Ascending aorta (tissue), 2 donors: ENCODE results near the gene KCNG4. TPM values are rescaled to one million over a fixed set of nuclear protein-coding genes. Genes with fewer than 3 reads are reported as not detected.
A peak's percentile ranks its signal among the peaks of the same experiment; 100 is the strongest.

Experiments used
- DNase-seq, 2 donors: peaks; one replicate each; pipeline ENCODE4 v3.0.0-alpha.2; 2019; ENCODE audit warnings: low spot score in 2 of 2
- H3K27ac ChIP-seq, 2 donors: fragments of 200-600 bp; sonication (generic); one replicate each; pipeline ENCODE4 v1.5.1; 2016 to 2017; ENCODE audit warnings: mild to moderate bottlenecking in 1 of 2
- H3K27me3 ChIP-seq: fragments of 200-600 bp; sonication (generic); one replicate; pipeline ENCODE4 v1.5.1; 2017
- H3K36me3 ChIP-seq, 2 donors: fragments of 200-600 bp; sonication (generic); one replicate each; pipeline ENCODE4 v1.5.1; 2016
- H3K4me1 ChIP-seq, 2 donors: fragments of 200-600 bp; sonication (generic); one replicate each; pipeline ENCODE4 v1.5.1; 2016 to 2017; ENCODE audit warnings: mild to moderate bottlenecking in 1 of 2
- H3K4me3 ChIP-seq, 2 donors: fragments of 200-600 bp; sonication (generic); one replicate each; pipeline ENCODE4 v1.5.1; 2016 to 2017; ENCODE audit warnings: mild to moderate bottlenecking in 1 of 2
- H3K9me3 ChIP-seq, 2 donors: fragments of 200-600 bp; sonication (generic); one replicate each; pipeline ENCODE4 v1.5.1; 2016
- intact Hi-C: fragments of 100-400 bp; cut with DNase I; formaldehyde crosslinking; loops from one replicate; pipeline ENCODE4 v1.15.1; 2023
- total RNA-seq: library from RNA; depleted of rRNA; stranded (reverse); fragments of >200 nt; gene quantifications from one replicate; pipeline ENCODE4 v1.1.0, GENCODE V29; 2016
- TF ChIP-seq, protein P1 (sequence below), 3 experiments: fragments of 200-600 bp in 2 of 3; fragments of 450-650 bp in 1 of 3; sonication (generic) in 2 of 3; IDR thresholded peaks; one replicate each; pipeline ENCODE4 v1.5.1; 2016 to 2019; ENCODE audit warnings: antibody characterized with exemption in 3 of 3, mild to moderate bottlenecking in 1 of 3, moderate library complexity in 1 of 3

Gene KCNG4
- total RNA-seq, 1 donor from 2014 or later: not detected

- no peak for DNase-seq
- Histone ChIP-seq H3K4me3 (no peak overlapping the region), H3K27me3 (no peaks in the 10 kb centered on the region), H3K4me1 (peaks cover 6 to 21% of the 10 kb centered on the region in 2 donors), H3K9me3 (no peaks in the 10 kb centered on the region), H3K36me3 (peaks cover 46 to 50% of the 10 kb centered on the region in 2 donors), H3K27ac (peak overlapping the region; percentile 61 to 74)
- intact Hi-C loops: loop anchor here (5.0 kb wide), 1 partner anchor 226 kb away; the partner anchor contains the start of gene OSGIN1
- TF ChIP-seq, protein P1, sequence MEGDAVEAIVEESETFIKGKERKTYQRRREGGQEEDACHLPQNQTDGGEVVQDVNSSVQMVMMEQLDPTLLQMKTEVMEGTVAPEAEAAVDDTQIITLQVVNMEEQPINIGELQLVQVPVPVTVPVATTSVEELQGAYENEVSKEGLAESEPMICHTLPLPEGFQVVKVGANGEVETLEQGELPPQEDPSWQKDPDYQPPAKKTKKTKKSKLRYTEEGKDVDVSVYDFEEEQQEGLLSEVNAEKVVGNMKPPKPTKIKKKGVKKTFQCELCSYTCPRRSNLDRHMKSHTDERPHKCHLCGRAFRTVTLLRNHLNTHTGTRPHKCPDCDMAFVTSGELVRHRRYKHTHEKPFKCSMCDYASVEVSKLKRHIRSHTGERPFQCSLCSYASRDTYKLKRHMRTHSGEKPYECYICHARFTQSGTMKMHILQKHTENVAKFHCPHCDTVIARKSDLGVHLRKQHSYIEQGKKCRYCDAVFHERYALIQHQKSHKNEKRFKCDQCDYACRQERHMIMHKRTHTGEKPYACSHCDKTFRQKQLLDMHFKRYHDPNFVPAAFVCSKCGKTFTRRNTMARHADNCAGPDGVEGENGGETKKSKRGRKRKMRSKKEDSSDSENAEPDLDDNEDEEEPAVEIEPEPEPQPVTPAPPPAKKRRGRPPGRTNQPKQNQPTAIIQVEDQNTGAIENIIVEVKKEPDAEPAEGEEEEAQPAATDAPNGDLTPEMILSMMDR (IDR thresholded peaks at IDR 0.05): no peak
Observed at GRCh38 chr16:84178146-84178765, 61.6 kb downstream of the KCNG4 start.

DNA sequence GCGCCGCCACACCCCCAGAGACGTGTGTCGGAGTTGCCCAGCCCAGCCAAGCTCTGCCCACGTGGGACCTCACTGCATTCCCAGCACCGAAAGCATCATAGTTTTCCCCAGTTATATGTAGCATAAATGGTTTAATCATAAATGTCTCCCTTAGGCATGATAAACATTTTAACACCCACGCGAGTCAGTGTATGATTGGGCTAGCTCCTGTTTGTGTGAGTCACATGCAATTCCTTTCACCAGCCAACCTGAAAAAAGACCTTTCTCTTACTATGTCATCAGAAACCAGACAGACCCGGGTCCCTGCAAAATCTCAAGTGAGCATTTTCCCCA is 62.1 kb downstream of the KCNG4 start:
- peak overlapping the region; percentile 61 to 74 for H3K27ac ChIP-seq
- no peak for DNase-seq
- H3K4me1 ChIP-seq: peaks cover 6 to 21% of the 10 kb centered on the region in 2 donors
- H3K9me3 ChIP-seq: no peaks in the 10 kb centered on the region
- intact Hi-C loops: loop anchor here (5.0 kb wide), 1 partner anchor 225 kb away; the partner anchor contains the start of gene OSGIN1
- H3K4me3 ChIP-seq: no peak overlapping the region
- H3K36me3 ChIP-seq: peaks cover 41 to 45% of the 10 kb centered on the region in 2 donors
- H3K27me3 ChIP-seq: no peaks in the 10 kb centered on the region
- TF ChIP-seq, protein P1 (IDR thresholded peaks at IDR 0.05): no peak

- Histone ChIP-seq H3K27ac (peak overlapping the region; percentile 61 to 74), H3K9me3 (no peaks in the 10 kb centered on the region), H3K27me3 (no peaks in the 10 kb centered on the region), H3K4me1 (peaks cover 6 to 21% of the 10 kb centered on the region in 2 donors), H3K36me3 (peaks cover 29 to 32% of the 10 kb centered on the region in 2 donors), H3K4me3 (no peak overlapping the region)
- intact Hi-C loops: loop anchor here (5.0 kb wide), 1 partner anchor 224 kb away; the partner anchor contains the start of gene OSGIN1
- TF ChIP-seq, protein P1 (IDR thresholded peaks at IDR 0.05): no peak
- no peak for DNase-seq
Observed at GRCh38 chr16:84176192-84177053, 63.4 kb downstream of the KCNG4 start.

DNA sequence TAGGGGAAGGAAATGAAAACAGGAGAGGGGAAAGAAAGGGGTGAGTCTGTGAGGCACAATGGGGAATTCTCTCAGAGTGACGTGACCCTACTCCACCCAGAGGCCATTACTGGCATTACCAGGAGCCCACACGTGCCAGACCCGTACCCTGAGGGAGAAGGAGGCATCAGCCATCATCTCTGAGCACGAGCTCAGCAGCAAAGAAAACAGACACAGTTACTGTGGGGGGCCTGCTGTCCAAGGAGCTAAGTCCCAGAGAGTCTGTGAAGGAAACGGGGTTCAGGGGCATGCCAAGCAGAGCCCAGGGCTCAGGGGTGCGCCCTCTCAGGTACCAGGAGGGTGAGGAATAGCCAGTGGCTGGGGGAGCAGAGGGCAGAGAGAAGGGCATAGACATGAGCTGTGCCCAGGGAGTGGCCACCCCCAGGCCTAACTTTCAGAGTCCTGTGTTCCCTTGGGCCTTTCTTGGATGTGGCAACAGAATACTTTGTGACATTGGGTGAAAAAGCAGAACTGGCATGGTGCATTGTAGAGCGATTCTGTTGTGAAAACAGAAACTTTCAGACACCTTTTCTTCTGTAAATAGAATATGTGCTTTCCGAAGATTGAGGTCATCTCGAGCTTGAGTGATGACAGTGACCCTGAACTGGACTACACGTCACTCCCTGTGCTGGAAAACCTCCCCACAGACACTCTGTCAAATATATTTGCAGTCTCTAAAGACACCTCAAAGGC is 64.3 kb downstream of the KCNG4 start:
- Histone ChIP-seq H3K9me3 (no peaks in the 10 kb centered on the region), H3K4me1 (peaks cover 6 to 21% of the 10 kb centered on the region in 2 donors), H3K27me3 (no peaks in the 10 kb centered on the region), H3K4me3 (no peak overlapping the region), H3K27ac (peak overlapping the region in 1 of 2 donors; percentile 74), H3K36me3 (peaks cover 20 to 23% of the 10 kb centered on the region in 2 donors)
- intact Hi-C loops: loop anchor here (5.0 kb wide), 1 partner anchor 223 kb away; the partner anchor contains the start of gene OSGIN1
- TF ChIP-seq, protein P1 (IDR thresholded peaks at IDR 0.05): peak; percentile 21 to 67 (median 65)
- no peak for DNase-seq

DNA sequence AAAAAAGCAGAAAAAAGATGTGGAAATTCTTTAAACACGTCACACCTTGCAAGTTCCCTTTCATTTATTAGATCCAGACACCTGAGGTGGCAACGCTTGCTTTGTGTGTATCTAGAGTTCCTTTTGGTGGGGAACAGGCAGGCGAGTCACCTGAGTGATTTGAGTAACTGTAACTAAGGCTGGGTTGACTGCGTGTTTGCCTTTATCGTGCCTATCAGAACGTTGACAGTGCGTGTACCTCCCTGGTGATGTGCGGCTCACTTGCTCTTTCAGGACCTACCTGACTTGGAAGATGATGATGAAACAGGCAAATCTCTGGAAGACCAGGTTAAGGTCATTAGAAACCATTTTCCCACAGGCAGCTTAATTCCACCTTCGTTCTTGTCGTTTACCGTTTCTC is 65.4 kb downstream of the KCNG4 start:
- intact Hi-C loops: no loop called here

More for the DNA sequence above, 65.4 kb downstream of the KCNG4 start:
- Histone ChIP-seq H3K36me3 (peaks cover 9 to 12% of the 10 kb centered on the region in 2 donors), H3K9me3 (no peaks in the 10 kb centered on the region), H3K4me3 (no peak overlapping the region), H3K27me3 (no peaks in the 10 kb centered on the region), H3K27ac (no peak overlapping the region), H3K4me1 (peaks cover 6 to 21% of the 10 kb centered on the region in 2 donors)
- DNase-seq: no peak
- TF ChIP-seq, protein P1 (IDR thresholded peaks at IDR 0.05): no peak
